ENCODE data around the gene ICOS.

Gene ICOS

GRCh38 chr2:203936535-203936934 lies at the start of gene ICOS:
Gene ICOS, plus strand, starts transcription at chr2:203936763. Its CDS starts 52 bp downstream, at chr2:203936815.
- DNase-seq (ENCODE audit: low read depth in 2 of 2), result peak in 1 of 2 donors; percentile 22

GRCh38 chr2:203887677-203888076 lies 48.9 kb upstream of the ICOS start:
- no peak for DNase-seq (ENCODE audit: low read depth in 2 of 2)

GRCh38 chr2:203889542-203889941 lies 47.0 kb upstream of the ICOS start:
- no peak for DNase-seq (ENCODE audit: low read depth in 2 of 2)

- no peak for DNase-seq (ENCODE audit: low read depth in 2 of 2)
Measured at GRCh38 chr2:203889944-203890343, 46.6 kb upstream of the ICOS start.

- DNase-seq (ENCODE audit: low read depth in 2 of 2), result no peak
Measured at GRCh38 chr2:203890733-203891132, 45.8 kb upstream of the ICOS start.

- DNase-seq (ENCODE audit: low read depth in 2 of 2), result no peak
Measured at GRCh38 chr2:203891474-203891873, 45.1 kb upstream of the ICOS start.

- DNase-seq (ENCODE audit: low read depth in 2 of 2), result no peak
Measured at GRCh38 chr2:203892207-203892606, 44.4 kb upstream of the ICOS start.

GRCh38 chr2:203893401-203893800 lies 43.2 kb upstream of the ICOS start:
- DNase-seq (ENCODE audit: low read depth in 2 of 2), result no peak

- no peak for DNase-seq (ENCODE audit: low read depth in 2 of 2)
Measured at GRCh38 chr2:203893840-203894239, 42.7 kb upstream of the ICOS start.

GRCh38 chr2:203894262-203894661 lies 42.3 kb upstream of the ICOS start:
- DNase-seq (ENCODE audit: low read depth in 2 of 2), result no peak

- DNase-seq (ENCODE audit: low read depth in 2 of 2), result no peak
Measured at GRCh38 chr2:203897544-203897943, 39.0 kb upstream of the ICOS start.

- no peak for DNase-seq (ENCODE audit: low read depth in 2 of 2)
Measured at GRCh38 chr2:203898657-203899056, 37.9 kb upstream of the ICOS start.

- no peak for DNase-seq (ENCODE audit: low read depth in 2 of 2)
Measured at GRCh38 chr2:203900253-203900652, 36.3 kb upstream of the ICOS start.

- DNase-seq (ENCODE audit: low read depth in 2 of 2), result no peak
Measured at GRCh38 chr2:203904022-203904421, 32.5 kb upstream of the ICOS start.

GRCh38 chr2:203905656-203906055 lies 30.9 kb upstream of the ICOS start:
- no peak for DNase-seq (ENCODE audit: low read depth in 2 of 2)

- no peak for DNase-seq (ENCODE audit: low read depth in 2 of 2)
Measured at GRCh38 chr2:203908066-203908796, 28.3 kb upstream of the ICOS start.

- DNase-seq (ENCODE audit: low read depth in 2 of 2), result no peak
Measured at GRCh38 chr2:203908797-203909185, 27.8 kb upstream of the ICOS start.

GRCh38 chr2:203909261-203909967 lies 27.1 kb upstream of the ICOS start:
- no peak for DNase-seq (ENCODE audit: low read depth in 2 of 2)

GRCh38 chr2:203909974-203910373 lies 26.6 kb upstream of the ICOS start:
- no peak for DNase-seq (ENCODE audit: low read depth in 2 of 2)

GRCh38 chr2:203913947-203914346 lies 22.6 kb upstream of the ICOS start:
- no peak for DNase-seq (ENCODE audit: low read depth in 2 of 2)

GRCh38 chr2:203914546-203915182 lies 21.9 kb upstream of the ICOS start:
- DNase-seq (ENCODE audit: low read depth in 2 of 2), result no peak

GRCh38 chr2:203915256-203915655 lies 21.3 kb upstream of the ICOS start:
- no peak for DNase-seq (ENCODE audit: low read depth in 2 of 2)

GRCh38 chr2:203916756-203917155 lies 19.8 kb upstream of the ICOS start:
- DNase-seq (ENCODE audit: low read depth in 2 of 2), result no peak
